Measurements from ENCODE around the gene GATAD2A. TPM values are rescaled to one million over a fixed set of nuclear protein-coding genes. Genes with fewer than 3 reads are reported as not detected.

GATAD2A gene
- total RNA-seq, result 52.6 and 63.5 TPM in 2 replicates

GRCh38 chr19:19404879-19405860 lies at the start of gene GATAD2A:
GATAD2A (plus strand) TSS chr19:19405675; CDS start chr19:19465346, 59,671 bp downstream.

GRCh38 chr19:19514881-19515641 lies 109.6 kb downstream of the GATAD2A start, which contains the start of gene TSSK6:
TSSK6 (minus strand) TSS chr19:19515548; CDS start chr19:19515427, 121 bp downstream.

GRCh38 chr19:19515642-19516519 lies 110.4 kb downstream of the GATAD2A start, which contains the start of gene NDUFA13:
NDUFA13 (plus strand) TSS chr19:19516225; CDS start chr19:19516239, 14 bp downstream.

GRCh38 chr19:19528721-19529490 lies 123.4 kb downstream of the GATAD2A start, which contains the start of gene YJEFN3:
YJEFN3 (plus strand) TSS chr19:19528911; CDS start chr19:19528933, 22 bp downstream.

GRCh38 chr19:19538061-19538784 lies 132.7 kb downstream of the GATAD2A start, which contains the start of gene CILP2:
CILP2 (plus strand) TSS chr19:19538265; CDS start chr19:19538350, 85 bp downstream.

Other genes with a start within 250 kb of the GATAD2A start
- 0.15 TPM in 1 of 2 replicates, not detected in the other for gene MEF2B, start 235.4 kb upstream of the GATAD2A start, total RNA-seq
- gene BORCS8, start 213.5 kb upstream of the GATAD2A start, total RNA-seq, result 18.3 and 24.2 TPM in 2 replicates
- gene RFXANK, start 213.4 kb upstream of the GATAD2A start, total RNA-seq, result 88.9 and 89.3 TPM in 2 replicates
- gene NR2C2AP, start 202.3 kb upstream of the GATAD2A start, total RNA-seq, result 19.6 and 21.4 TPM in 2 replicates
- not detected in 2 replicates for gene NCAN, start 193.7 kb upstream of the GATAD2A start, total RNA-seq
- gene TM6SF2, start 132.4 kb upstream of the GATAD2A start, total RNA-seq, result 1.3 and 2.5 TPM in 2 replicates
- 35.6 and 37.9 TPM in 2 replicates for gene SUGP1, start 85.2 kb upstream of the GATAD2A start, total RNA-seq
- gene MAU2, start 84.8 kb upstream of the GATAD2A start, total RNA-seq, result 15.5 and 21.2 TPM in 2 replicates
- 0.84 and 1.2 TPM in 2 replicates for gene TSSK6, start 109.9 kb downstream of the GATAD2A start, total RNA-seq
- gene NDUFA13, start 110.5 kb downstream of the GATAD2A start, total RNA-seq, result 61.0 and 68.2 TPM in 2 replicates
- gene YJEFN3, start 123.2 kb downstream of the GATAD2A start, total RNA-seq, result 0.30 and 1.0 TPM in 2 replicates
- under 0.01 and 0.15 TPM in 2 replicates for gene CILP2, start 132.6 kb downstream of the GATAD2A start, total RNA-seq
- gene PBX4, start 213.0 kb downstream of the GATAD2A start, total RNA-seq, result 1.2 and 3.2 TPM in 2 replicates
- gene LPAR2, start 222.5 kb downstream of the GATAD2A start, total RNA-seq, result 3.9 and 4.2 TPM in 2 replicates
- gene GMIP, start 238.0 kb downstream of the GATAD2A start, total RNA-seq, result 5.6 and 5.9 TPM in 2 replicates

All from bronchus fibroblast of lung (primary cell).